GM18511 (cell line): Measurements from ENCODE around the gene OR1E1.
"Not testable (repeated sequence)": the region's sequence is repeated elsewhere in the genome, so short reads cannot be mapped to it uniquely, and the experiment has no call there.

Experiments
- ATAC-seq: cut with Tn5 transposase; IDR thresholded peaks from one replicate; pipeline ENCODE4 v1.9.1; 2021; ENCODE audit warnings: mild to moderate bottlenecking, moderate library complexity; ENCODE audit not compliant: unreplicated experiment

The OR1E1 gene, protein sequence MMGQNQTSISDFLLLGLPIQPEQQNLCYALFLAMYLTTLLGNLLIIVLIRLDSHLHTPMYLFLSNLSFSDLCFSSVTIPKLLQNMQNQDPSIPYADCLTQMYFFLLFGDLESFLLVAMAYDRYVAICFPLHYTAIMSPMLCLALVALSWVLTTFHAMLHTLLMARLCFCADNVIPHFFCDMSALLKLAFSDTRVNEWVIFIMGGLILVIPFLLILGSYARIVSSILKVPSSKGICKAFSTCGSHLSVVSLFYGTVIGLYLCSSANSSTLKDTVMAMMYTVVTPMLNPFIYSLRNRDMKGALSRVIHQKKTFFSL

DNA sequence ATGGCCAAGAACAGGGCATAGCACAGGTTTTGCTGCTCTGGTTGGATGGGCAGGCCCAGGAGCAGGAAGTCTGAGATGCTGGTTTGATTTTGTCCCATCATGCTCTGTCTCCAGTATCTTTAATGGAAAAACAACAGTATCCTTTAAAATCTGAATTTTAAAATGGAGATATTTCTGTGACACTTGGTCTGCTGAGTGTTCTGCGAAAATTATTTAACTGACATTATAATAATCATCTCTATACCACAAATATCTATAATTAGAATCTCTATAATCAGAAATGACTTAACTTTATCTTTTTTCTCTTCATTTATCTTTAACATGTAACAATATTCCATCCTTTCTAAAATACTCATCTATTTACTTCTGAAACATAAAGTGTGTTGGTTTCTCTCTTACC is at the start of gene OR1E1:
OR1E1 (minus strand) TSS at position 101 of the 400 bp plus-strand sequence; CDS start at position 101, 0 bp downstream.
- no peak for ATAC-seq

DNA sequence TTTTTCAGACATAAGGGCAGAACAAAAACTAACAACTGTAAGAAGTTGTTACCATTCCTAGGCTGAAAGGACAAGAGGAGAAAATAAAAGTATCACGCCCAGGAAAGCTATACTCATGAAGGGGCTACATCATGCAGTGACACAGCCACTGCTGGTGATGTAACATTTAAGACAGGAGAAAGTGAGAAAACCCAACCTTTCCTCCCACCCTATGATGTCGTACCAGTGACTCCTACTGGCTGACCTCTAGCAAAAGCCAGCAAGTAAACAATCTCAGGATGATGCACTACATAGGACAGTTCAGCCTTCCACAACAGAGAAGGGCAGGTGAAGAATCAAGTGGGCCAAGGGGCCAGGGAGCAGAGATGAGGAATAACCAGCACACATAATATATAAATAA is 49.4 kb upstream of the OR1E1 start:
- ATAC-seq = no peak

DNA sequence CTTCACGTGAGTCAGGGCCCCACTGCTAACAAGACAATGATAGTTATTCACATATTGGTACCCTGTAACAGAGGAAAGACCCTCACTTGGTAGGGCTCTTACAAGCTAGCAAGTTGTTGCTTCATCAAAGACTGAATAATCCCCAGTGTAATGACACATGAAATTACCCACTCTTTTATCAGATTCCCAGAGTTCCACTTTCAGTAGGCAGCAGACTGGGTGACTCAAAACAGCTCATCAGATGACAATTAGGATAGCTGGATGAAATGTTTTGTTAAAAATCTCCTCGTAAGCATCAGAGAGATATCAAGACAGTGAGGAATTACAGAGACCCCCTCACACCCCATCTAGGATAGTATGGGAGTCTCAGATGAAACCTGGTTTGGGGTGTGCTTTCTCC is 42.2 kb upstream of the OR1E1 start:
- no peak for ATAC-seq

DNA sequence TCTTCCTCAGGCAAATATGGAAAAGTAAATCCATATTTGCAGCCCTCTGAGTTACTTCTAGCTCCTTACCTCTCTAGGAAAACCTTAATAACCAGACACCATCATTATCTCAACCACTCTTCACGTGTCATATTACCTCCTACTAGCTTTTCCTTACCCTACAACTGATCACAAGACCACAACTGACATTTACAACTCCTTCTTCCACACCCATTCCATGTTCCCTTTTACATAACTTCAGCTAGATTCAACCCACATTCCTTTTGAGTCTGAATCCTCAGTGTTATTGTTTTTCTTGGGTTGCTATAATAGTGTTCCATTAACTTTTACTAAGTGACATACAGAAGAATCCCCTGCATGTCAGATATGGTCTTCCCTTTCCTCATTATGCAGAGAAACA is 40.2 kb upstream of the OR1E1 start:
- ATAC-seq = no peak

DNA sequence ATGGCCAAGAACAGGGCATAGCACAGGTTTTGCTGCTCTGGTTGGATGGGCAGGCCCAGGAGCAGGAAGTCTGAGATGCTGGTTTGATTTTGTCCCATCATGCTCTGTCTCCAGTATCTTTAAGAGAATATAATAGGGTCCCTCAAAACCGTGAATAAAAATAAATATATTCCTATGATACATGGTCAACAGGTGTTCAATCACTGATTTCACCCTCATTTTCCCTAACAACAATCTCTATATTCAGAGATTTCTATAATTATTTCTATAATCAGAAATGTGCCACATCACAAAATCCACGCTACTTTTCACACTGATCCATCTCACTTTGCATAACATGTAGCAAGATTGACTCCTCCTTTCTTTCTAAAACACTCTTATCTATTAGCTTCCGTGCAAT is 35.5 kb upstream of the OR1E1 start, which contains the start of gene OR1E2:
OR1E2 (minus strand) TSS at position 101 of the 400 bp plus-strand sequence; CDS start at position 101, 0 bp downstream.
- no peak for ATAC-seq

DNA sequence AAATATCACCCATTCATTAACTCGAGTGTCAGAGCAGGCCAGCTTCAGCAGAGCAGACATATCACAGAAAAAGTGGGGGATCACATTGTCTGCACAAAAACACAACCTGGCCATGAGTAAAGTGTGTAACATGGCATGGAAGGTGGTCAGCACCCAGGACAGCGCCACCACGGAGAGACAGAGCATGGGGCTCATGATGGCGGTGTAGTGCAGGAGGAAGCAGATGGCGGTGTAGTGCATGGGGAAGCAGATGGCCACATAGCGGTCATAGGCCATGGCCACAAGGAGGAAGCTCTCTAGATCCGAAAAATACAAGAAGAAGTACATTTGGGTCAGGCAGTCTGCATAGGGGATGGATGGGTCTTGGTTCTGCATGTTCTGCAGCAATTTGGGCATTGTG is 35.0 kb upstream of the OR1E1 start:
- ATAC-seq = not testable (repeated sequence)

DNA sequence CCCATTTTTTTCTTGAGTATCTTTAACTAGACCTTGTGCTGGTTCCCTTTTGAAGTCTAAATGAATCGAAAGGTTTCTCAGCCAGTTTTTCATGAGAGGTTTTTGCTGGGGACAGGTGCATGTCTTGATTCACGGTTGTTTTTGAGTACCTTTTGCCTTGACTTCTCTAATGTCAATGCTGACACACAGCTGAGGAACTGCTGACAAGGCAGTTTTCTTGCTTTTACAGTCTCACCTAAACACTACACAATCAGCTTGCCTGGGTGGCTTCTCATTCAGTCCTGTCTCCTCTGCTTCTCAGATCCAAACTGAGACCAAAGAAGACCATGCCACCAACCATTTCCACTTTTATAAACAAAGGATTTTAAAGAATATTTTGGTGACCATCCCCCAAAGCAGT is 20.0 kb upstream of the OR1E1 start:
- ATAC-seq = no peak

DNA sequence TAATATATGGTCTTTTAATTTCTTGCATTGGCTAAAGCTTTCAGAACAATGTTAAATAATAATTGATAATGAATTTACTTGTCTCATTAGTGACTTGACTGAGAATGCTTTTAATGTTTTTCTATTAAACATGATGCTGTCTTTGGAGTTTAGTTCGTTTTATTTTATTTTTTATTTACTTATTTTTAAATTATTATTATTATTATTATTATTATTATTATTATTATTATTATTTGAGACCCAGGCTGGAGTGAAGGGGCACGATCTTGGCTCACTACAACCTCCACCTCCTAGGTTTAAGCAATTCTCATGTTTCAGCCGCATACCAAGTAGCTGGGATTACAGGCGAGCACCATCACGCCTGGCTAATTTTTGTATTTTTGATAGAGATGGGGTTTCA is 17.4 kb upstream of the OR1E1 start:
- no peak for ATAC-seq

DNA sequence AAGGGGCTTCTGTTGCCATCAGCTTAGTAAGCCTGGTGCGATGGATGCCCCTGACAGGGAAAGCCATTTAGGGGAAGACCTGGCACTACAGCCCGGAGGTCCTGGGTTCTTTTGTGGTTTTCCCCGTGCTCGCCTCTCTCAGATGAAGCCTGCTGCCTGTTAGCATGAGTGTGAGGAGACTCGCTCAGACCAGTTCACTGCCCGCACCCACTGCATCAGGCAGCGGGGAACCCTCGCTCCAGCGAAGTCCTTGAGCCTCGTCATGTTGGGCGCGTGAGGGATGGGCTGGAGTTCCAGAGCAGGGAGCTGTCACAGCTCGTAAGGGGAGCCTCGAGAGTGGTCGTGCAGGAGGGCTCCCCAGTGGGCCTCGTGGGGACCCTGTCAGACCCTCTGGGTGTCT is 14.0 kb upstream of the OR1E1 start:
- ATAC-seq = not testable (repeated sequence)

DNA sequence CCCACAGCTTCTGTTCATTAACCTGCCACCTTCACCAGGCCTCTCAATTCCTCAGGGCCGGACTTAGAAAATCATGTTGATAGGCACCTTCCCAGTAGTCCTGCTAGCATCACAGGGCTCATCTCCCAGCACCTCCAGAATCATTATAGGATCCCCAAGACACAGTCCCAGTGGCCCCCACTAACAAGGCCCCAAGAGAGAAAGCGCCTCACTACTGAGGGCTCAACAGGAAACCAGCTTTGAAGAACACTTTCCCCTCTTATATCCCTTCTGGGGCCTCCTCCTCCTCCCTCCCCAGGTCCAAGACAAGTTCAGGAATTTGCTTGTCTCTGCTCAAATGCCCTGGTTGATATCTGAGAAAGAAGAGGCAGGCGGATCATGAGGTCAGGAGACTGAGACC is 12.9 kb upstream of the OR1E1 start, which contains the start of gene OR3A3:
OR3A3 (plus strand) TSS at position 301 of the 400 bp plus-strand sequence.
- no peak for ATAC-seq

DNA sequence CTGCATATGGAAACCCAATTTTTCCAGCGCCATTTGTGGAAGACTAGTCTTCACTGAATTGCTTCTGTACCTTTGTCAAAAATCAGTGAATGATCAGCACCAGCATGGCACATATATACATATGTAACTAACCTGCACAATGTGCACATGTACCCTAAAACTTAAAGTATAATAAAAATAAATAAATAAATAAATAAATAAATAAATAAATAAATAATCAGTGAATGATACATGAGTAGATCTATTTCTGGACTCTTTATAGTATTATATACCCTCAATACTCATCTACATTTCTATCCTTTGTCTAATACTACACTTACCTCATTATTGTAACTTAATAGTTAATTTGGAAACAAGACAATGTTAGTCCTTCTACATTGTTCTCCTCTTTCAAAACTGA is 5.6 kb upstream of the OR1E1 start:
- ATAC-seq = not testable (repeated sequence)

DNA sequence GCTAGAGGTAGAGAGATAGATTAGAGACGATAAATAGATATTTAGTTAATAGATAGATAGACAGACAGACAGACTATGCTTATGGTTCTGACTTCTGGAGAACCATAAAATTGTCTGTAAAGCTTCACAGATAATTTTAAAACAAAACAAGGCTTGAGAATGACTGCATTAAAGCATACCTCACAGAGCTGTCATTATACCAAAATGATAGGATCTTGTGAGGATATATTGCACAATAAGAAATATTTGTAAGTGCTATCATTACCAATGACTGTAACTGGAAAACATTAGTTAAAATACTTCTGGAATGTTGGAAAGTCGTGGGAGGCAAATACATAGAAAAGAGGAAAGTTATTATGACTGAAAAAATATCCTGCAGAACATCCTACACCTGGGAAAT is 3.6 kb upstream of the OR1E1 start:
- ATAC-seq = no peak

DNA sequence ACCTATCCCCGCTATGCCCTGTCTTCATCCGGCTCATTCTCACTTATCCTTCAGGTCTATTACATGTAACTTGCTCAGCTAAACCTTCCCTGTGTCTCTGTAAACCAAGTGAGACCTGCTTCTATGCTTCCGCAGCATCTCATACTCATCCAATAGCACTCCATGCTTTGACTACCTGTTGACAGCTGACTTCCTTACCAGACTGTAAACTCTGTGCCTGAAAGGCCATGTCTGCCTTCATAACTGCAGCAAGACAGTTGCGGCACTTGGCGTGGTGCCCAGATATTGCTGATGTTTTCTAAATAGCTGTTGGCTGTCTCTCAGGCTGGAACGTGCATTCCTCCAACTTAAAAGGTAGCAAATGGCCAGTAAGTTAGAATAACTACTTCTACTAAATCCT is 1.8 kb upstream of the OR1E1 start:
- ATAC-seq = no peak

DNA sequence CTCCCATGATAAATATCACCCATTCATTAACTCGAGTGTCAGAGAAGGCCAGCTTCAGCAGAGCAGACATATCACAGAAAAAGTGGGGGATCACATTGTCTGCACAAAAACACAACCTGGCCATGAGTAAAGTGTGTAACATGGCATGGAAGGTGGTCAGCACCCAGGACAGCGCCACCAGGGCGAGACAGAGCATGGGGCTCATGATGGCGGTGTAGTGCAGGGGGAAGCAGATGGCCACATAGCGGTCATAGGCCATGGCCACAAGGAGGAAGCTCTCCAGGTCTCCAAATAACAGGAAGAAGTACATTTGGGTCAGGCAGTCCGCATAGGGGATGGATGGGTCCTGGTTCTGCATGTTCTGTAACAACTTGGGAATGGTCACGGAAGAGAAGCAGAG is 409 bp downstream of the OR1E1 start:
- ATAC-seq = not testable (repeated sequence)

DNA sequence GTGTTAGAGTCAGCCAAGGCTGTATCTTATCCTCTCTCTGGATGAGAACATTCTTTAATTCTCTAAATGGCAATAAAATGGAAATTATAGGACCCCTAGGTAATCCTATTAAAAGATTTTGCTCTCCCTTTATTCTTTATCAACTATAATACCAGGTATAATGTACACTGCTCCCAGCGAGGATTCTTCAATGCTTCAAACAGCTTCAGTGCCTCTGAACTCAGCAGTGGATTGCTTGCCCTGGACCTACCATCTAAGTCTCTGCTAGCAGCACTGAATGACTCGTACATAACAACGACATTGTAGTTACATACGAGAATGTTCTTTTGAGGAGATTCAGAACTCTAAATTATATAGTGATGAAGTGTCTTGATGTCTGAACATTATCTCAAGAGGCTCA is 8.4 kb downstream of the OR1E1 start:
- ATAC-seq = no peak

DNA sequence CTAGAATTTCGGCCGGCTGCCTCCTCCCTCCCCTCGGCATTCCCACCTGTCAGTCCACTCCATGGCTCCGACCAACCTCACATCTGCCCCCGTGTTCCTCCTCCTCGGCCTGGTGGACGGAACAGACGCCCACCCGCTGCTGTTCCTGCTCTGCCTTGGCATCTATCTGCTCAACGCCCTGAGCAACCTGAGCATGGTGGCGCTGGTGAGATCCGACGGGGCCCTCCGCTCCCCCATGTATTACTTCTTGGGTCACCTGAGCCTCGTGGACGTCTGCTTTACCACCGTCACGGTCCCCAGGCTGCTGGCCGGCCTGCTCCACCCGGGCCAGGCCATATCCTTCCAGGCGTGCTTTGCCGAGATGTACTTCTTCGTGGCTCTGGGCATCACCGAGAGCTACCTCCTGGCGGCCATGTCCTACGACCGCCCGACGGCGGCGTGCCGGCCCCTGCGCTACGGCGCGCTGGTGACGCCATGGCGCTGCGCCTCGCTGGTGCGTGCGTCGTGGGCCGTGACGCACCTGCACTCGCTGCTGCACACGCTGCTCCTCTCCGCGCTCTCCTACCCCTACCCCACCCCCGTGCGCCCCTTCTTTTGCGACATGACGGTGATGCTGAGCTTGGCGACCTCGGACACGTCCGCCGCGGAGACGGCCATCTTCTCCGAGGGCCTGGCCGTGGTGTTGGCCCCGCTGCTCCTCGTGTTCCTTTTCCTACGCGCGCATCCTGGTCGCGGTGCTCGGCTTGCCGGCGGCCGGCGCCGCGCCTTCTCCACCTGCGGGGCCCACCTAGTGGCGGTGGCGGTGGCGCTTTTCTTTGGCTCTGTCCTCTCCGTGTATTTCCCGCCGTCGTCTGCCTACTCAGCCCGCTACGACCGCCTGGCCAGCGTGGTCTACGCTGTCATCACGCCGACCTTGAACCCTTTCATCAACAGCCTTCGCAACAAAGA is 12.1 kb downstream of the OR1E1 start, which contains the start of gene OR3A2:
OR3A2 (minus strand) TSS at position 440 of the 948 bp plus-strand sequence.
- ATAC-seq = no peak

DNA sequence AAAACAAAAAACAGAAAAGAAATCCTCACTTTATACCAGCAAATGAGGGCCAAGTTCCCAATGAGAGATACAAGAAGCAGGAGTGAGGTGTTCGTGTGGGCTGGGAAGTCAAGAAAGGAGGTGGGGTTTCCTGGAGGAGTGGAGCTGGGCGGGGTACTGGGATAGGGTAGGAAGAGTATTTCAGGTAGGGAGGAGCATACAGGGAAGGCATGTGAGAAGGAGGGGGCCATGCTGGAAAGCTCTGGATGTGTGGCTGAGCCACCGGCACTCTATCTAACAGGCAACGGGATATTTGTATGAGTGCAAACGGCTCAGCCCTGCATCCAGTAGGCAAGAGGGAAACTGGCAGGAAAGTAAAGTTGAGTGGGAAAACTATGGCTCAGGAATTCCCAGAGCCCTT is 16.3 kb downstream of the OR1E1 start:
- no peak for ATAC-seq

DNA sequence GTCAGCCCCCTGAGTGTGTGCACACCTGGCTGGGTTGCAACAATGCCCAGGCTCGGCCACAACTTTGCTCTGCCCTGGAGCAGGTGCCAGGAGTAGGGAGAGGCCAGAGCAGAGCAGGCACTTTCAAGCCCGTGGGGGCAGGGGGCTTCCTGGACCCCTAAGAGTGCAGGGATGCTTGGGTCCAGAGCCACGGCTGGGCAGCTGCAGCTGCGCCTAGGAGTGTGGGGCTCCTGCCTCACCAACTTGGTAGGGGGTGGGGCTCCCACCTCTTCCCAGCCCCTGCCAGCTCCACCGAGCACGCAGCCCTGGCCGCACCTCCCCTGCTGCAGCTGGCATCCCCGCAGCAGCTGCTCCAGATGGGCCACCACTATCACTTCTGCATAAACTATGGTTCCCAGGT is 19.9 kb downstream of the OR1E1 start:
- no peak for ATAC-seq

DNA sequence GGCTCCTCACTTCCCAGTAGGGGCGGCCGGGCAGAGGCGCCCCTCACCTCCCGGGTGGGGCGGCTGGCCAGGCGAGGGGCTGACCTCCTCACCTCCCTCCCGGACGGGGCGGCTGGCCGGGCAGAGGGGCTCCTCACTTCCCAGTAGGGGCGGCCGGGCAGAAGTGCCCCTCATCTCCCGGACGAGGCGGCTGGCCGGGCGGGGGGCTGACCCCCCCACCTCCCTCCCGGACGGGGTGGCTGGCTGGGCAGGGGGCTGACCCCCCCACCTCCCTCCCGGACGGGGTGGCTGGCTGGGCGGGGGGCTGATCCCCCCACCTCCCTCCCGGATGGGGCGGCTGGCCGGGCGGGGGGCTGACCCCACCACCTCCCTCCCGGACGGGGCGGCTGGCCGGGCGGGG is 27.0 kb downstream of the OR1E1 start:
- ATAC-seq = not testable (repeated sequence)
